Measurements from ENCODE around the gene PAX2. TPM values are rescaled to one million over a fixed set of nuclear protein-coding genes. Genes with fewer than 3 reads are reported as not detected.

The PAX2 gene
- total RNA-seq, 2 donors from 2014 or later: not detected

- ATAC-seq (no peak), DNase-seq (no peak)
- intact Hi-C loops (cut with DNase I, micrococcal nuclease): no loop called here
Observed at GRCh38 chr10:100775386-100775785, 30.0 kb downstream of the PAX2 start.

DNA sequence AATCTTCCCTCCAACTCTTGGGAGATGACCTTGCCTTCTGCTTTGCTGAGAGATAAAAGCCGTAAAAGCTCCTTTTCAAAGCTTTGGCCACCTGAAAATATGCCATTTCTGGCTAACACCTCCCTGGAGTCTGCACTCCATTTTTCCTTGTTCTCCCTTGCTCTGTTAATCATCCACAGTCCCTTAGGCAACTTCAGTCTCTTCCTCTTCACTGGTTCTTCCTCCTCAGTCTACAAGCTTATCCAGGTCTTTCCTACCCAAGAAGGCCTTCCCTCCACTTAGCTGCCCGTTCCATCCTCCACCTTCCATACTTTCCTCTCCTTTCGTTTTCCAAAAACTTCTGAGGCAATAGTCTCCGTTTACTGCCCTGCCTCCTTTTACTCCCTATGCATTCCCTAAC, 30.5 kb downstream of the PAX2 start:
- DNase-seq (no peak), ATAC-seq (no peak)
- intact Hi-C loops (cut with DNase I, micrococcal nuclease): no loop called here

GRCh38 chr10:100776671-100777070, 31.3 kb downstream of the PAX2 start:
- intact Hi-C loops (cut with DNase I, micrococcal nuclease): no loop called here
- no peak for ATAC-seq
- DNase-seq: no peak

DNA sequence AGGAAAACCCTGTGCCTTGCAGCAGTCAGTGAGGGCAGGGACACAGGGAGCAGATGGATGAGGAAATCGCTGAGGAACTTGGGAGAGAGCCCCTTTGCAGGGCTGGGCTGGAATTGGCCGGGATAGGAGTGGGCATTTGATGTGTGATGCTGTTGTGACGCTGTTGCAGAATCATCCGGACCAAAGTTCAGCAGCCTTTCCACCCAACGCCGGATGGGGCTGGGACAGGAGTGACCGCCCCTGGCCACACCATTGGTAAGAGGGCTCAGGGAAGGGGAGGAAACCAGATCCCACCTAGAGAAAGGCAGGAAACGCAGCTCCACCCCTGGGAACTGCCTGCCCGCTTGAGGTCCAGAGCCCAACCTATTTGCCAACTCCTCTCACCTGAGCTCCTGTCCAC, 33.9 kb downstream of the PAX2 start:
- ATAC-seq (no peak), DNase-seq (no peak)
- intact Hi-C loops (cut with DNase I, micrococcal nuclease): no loop called here

GRCh38 chr10:100780324-100780723, 34.9 kb downstream of the PAX2 start:
- no peak for ATAC-seq
- no peak for DNase-seq
- intact Hi-C loops (cut with DNase I, micrococcal nuclease): no loop called here

- DNase-seq (no peak), ATAC-seq (no peak)
- intact Hi-C loops (cut with DNase I, micrococcal nuclease): no loop called here
Observed at GRCh38 chr10:100781145-100781665, 35.8 kb downstream of the PAX2 start.

DNA sequence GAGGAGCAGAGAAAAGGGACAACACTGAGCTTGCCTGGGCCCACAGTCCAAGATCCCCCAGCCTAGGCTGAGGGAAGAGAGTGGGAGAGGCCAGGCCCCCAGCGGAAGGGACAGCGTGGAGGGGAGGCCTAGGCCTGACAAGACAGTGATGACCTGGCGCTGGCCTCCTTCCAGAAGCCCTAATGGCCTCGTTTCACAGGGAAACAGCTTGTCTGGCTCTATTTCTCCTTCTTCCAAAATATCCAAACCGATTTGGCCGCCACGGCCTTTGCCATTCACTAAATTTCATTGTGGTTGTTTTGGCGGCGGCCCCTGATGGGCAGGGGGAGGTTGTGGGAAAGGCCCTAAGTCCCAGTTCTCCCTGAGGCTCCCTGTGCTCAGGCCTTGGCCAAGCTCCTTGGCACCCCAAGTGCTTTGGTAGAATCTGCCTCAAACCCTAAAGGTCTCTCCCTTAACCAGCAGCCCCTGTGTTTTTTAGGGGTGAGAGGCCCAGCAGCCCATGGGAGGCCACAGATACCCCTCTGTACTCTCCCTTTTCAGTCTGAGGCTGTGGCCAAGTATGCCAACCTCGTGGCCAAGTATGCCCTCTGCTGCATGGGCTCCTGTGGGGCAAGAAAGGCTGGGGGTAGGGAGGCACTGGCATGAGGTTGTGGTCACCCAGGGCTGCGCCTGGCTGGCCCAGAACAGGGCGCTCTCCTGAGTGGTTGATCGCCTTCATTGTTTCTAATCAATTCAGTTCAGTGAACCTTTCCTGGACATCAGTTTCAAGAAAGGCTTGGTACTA, 37.3 kb downstream of the PAX2 start:
- ATAC-seq: no peak
- intact Hi-C loops (cut with DNase I, micrococcal nuclease): no loop called here
- no peak for DNase-seq

DNA sequence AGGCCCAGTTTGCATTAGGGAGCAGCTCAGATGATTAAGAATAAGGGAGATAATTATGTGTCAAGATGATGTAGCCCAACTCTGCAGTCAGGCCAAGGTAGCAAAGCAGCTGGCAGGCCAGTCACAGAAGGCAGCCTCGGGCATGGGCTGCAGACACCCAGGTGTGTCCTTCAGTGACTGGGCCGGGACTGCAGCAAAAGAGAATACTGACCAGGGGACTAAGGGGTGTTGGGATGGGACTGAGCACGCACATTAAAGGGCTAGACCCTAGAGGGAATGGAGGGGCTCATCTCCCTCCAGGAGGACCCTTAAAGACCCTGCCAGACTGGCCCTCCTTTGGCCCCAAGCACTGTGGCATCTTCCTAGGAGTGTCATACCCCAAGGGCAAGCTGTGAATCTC, 38.7 kb downstream of the PAX2 start:
- ATAC-seq: no peak
- intact Hi-C loops (cut with DNase I, micrococcal nuclease): no loop called here
- DNase-seq: no peak

DNA sequence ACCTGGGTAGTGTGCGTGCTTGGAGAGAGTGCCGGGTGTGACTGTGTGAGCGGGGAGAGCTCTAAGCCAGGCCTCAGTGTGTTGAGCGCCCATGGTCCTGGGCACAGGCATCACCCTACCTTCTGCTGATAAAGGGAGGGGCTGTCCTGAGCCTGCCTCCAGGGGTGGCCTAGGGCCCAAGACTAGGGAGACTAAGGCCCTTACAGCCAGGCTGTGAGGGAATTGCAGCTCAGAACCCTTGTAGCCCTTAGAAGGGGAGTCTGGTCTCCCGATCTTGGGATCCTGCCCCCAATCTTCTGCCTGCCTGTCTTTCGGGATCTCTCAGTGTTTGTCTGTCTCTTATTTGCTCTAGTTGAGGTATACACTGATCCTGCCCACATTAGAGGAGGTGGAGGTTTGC, 41.2 kb downstream of the PAX2 start:
- no peak for ATAC-seq
- no peak for DNase-seq
- intact Hi-C loops (cut with DNase I, micrococcal nuclease): no loop called here

- DNase-seq: no peak
- ATAC-seq: no peak
- intact Hi-C loops (cut with DNase I, micrococcal nuclease): no loop called here
Observed at GRCh38 chr10:100788002-100788903, 42.9 kb downstream of the PAX2 start.

DNA sequence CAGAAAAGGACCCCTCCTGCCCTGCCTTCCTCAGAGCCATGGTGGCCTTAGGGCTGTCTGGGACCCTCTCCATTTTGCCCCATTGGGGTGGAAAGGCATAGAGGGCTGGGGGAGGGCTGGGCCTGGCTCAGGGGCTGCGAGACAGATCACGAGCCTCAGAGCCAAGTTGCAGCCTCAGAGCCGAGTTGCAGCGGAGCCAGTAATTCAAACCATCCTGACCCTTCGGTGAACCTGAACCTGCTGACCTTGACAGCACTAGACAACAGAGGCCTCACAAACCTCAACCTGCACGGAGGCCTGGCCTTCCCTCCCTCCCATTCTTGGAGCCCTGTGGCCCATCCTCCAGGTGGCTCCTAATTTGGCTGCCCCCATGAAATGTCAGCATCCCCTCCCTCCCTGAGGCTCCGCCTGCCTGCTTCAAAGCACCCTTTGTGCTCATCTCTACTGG, 45.4 kb downstream of the PAX2 start:
- ATAC-seq (no peak), DNase-seq (no peak)
- intact Hi-C loops (cut with DNase I, micrococcal nuclease): no loop called here

DNA sequence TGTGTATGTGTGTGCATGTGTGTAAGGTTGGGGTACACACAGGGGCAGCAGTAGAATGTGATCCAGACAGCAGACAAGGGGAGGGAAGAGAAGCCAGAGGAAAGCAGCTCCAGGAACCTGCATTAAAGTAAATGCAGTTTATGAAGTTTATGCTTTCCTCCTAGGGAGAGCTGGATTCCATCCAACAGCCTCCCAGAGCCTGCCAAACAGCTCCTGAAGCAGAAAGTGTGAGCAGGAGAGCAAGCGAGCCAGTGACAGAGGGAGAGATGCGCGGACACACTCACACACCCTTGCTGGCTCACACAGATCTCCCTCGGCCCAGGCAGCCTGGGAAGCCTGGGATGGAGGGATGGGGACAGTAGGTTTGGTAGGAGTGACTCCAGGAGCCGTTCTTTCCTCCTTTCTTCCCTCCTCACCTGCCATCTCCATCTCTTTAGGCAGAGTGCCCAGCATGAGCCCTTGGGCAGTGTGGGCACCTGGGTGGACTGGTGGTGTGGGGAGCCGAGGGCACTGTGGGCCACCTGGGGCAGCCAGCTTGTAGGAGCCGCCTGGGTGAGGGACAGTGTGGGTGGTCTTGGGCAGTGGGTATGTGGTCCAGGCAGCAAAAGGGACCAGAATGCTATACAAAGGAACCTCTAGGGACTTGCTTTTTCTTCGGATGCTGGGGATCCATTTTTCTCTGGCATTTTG, 46.1 kb downstream of the PAX2 start:
- intact Hi-C loops (cut with DNase I, micrococcal nuclease): no loop called here
- no peak for DNase-seq
- ATAC-seq: no peak

DNA sequence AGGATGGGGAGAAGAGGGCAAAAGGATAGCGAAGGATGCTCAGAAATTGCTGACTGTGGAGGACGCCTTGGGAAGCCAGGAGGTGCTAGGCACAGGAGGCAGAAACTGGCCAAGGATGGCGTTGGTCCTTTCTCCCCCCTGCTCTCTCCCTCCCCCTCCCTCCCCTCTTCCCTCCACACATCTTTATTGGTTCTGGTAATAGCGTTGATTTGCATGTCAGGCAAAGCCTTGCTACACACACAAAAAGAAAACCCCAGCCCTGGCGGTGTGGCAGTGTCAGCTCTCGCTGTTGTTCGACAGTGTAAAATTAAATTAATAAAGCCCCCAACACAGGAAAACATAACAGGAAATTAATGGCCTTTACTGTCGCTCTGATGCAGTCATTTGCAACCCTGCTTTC, 47.2 kb downstream of the PAX2 start:
- intact Hi-C loops (cut with DNase I, micrococcal nuclease): no loop called here
- no peak for ATAC-seq

GRCh38 chr10:100793055-100793454, 47.7 kb downstream of the PAX2 start:
- intact Hi-C loops (cut with DNase I, micrococcal nuclease): no loop called here
- no peak for ATAC-seq
- DNase-seq: no peak

More for the DNA sequence above, 47.2 kb downstream of the PAX2 start:
- no peak for DNase-seq

DNA sequence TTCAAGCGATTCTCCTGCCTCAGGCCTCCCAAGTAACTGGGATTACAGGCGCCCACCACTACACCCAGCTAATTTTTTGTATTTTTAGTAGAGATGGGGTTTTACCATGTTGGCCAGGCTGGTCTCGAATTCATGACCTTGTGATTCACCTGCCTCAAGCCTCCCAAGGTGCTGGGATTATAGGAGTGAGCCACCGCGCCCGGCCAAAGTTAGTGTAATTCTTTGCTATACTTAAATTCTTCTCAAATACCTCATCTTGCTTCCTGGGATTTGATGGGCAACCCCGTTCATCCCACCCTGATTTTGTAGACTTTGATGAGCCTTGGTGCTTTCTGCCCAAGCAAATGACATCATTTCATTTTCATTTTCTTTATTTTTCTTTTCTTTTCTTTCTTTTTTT, 54.5 kb downstream of the PAX2 start:
- DNase-seq (no peak), ATAC-seq (no peak)
- intact Hi-C loops (cut with DNase I, micrococcal nuclease): no loop called here

GRCh38 chr10:100800931-100801330, 55.5 kb downstream of the PAX2 start:
- intact Hi-C loops (cut with DNase I, micrococcal nuclease): no loop called here
- ATAC-seq: no peak

DNA sequence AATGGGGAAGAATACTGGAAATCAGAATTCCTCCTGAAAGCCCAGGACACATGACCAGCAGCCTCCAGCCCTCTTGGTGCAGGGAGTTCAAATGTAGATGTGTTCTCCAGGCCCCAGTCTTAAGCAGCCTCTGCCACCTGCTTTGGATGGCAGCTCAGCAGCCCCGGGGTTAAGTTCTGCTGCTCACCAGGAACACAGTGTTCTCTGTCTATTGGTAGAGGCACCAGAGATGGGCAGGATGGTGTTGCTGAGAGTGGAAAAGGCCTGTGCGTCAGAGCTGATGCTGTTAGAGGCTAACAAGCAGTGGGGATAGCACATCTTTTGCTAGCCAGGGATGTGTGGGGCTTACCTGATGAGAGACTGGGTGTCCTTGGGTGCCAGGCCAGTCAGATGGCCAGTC, 56.8 kb downstream of the PAX2 start:
- DNase-seq (no peak), ATAC-seq (no peak)
- intact Hi-C loops (cut with DNase I, micrococcal nuclease): no loop called here

More at GRCh38 chr10:100800931-100801330, 55.5 kb downstream of the PAX2 start:
- DNase-seq: no peak

DNA sequence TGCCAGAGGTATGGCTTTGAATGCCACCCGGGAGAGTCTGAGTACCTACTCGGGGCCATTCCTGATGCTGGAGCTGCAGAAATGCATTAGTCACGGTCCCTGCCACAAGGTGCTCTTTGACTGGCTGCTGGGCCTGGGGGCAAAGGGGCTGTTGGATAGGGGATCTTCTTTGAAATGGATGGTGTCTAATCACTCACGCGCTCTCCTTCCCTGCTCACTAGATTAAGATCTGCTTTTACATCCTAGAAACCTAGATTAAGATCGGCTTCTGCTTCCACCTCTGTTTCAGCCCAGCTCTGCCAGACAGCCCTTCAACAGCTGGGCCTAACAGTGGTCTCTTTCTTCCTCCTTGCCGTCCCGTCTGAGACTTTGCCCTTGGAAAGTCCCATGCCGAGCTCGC, 57.2 kb downstream of the PAX2 start:
- ATAC-seq: no peak
- no peak for DNase-seq
- intact Hi-C loops (cut with DNase I, micrococcal nuclease): no loop called here

- no peak for ATAC-seq
- DNase-seq: no peak
- intact Hi-C loops (cut with DNase I, micrococcal nuclease): no loop called here
Observed at GRCh38 chr10:100803492-100803891, 58.1 kb downstream of the PAX2 start.

All from left colon (tissue), 2 donors.